ENCODE measurements around the gene CD177. TPM values are rescaled to one million over a fixed set of nuclear protein-coding genes. Genes with fewer than 3 reads are reported as not detected.

The CD177 gene
- total and polyA plus RNA-seq, 2 donors (not counting 3 experiments of a cell fraction or from before 2014, with no cell fraction given), result 0.18 TPM; not detected in 1

DNA sequence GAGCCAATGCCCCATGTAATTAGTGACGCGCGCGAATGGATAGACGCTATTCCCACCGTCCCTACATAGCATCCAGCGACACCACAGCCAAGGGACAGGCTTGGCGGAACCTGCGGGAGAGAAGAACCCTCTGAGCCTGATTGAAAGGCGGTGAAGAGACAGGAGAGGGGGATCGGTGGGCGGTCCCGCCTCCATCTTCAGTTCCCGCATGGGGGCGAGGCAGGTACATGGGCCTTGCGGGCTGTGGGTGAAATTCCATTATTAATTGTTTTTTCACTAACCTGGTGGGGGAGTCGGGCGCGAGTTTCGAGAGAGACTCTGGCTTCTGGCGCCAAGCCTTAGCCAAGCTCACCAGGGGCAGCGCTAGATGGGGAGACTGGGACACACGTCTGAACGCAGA is 52.8 kb downstream of the CD177 start:
- Histone ChIP-seq H3K79me2 (ENCODE audit: control insufficient read depth, insufficient read depth, low read length) (no peaks in the 10 kb centered on the region), H3K27ac (ENCODE audit: insufficient read depth, low read depth, low read length) (no peak overlapping the region), H3K4me3 (replicated peaks in 1 of 3; ENCODE audit: insufficient read depth in 1 of 3, low read depth in 1 of 3, low read length in 3 of 3) (no peak overlapping the region), H3K9me3 (replicated peaks; ENCODE audit: control insufficient read depth, insufficient read depth, low read length) (no peaks in the 10 kb centered on the region), H2AFZ (ENCODE audit: low read depth, low read length) (no peak overlapping the region), H4K20me1 (replicated peaks; ENCODE audit: control insufficient read depth, extremely low read depth, insufficient read depth, low read length) (no peaks in the 10 kb centered on the region), H3K36me3 (ENCODE audit: control insufficient read depth in 2 of 2, extremely low read depth in 1 of 2, insufficient read depth in 2 of 2, low read length in 2 of 2) (no peaks in the 10 kb centered on the region), H3K9me1 (replicated peaks; ENCODE audit: control insufficient read depth, extremely low read depth, insufficient read depth, low read length) (no peaks in the 10 kb centered on the region), H3K4me1 (ENCODE audit: control insufficient read depth, extremely low read depth, insufficient read depth, low read length) (no peaks in the 10 kb centered on the region), H3K27me3 (ENCODE audit: control insufficient read depth in 2 of 2, insufficient read depth in 2 of 2, low read length in 2 of 2) (no peaks in the 10 kb centered on the region), H3K9ac (replicated peaks; ENCODE audit: extremely low read depth, insufficient read depth, low read length) (no peak overlapping the region), H3K4me2 (ENCODE audit: insufficient read depth, low read length) (no peak overlapping the region)
- dilution Hi-C loops (cut with MboI; ENCODE audit: extremely low pct_ligation_motif_present, low sequenced_read_pairs), result no loop called here
- no TSS peak for BruUV-seq (replicated peaks)
- ChIA-PET CTCF (no interaction called here), POLR2A (no interaction called here)
- TF ChIP-seq JUN (IDR thresholded peaks at IDR 0.05; ENCODE audit: borderline replicate concordance, insufficient read depth, insufficient read length, low read depth) (no peak), FOS (IDR thresholded peaks at IDR 0.05; ENCODE audit: borderline replicate concordance, insufficient read depth, low read length) (no peak), POLR2A (IDR thresholded peaks at IDR 0.05; ENCODE audit: low read depth, low read length) (no peak), EZH2 (IDR thresholded peaks at IDR 0.05; ENCODE audit: borderline replicate concordance, low read depth, low read length, severe bottlenecking) (no peak), POLR2AphosphoS5 (IDR thresholded peaks at IDR 0.05; ENCODE audit: insufficient read depth, low read depth, low read length) (no peak), MYC (IDR thresholded peaks at IDR 0.05; ENCODE audit: low read depth, low read length) (no peak), GATA2 (IDR thresholded peaks at IDR 0.05; ENCODE audit: insufficient read depth, insufficient read length, low read depth, low read length) (no peak)
- TF ChIP-seq, protein P1, sequence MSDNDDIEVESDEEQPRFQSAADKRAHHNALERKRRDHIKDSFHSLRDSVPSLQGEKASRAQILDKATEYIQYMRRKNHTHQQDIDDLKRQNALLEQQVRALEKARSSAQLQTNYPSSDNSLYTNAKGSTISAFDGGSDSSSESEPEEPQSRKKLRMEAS (IDR thresholded peaks at IDR 0.05; ENCODE audit: insufficient read depth, insufficient read length), result no peak
- TF ChIP-seq, protein P2, sequence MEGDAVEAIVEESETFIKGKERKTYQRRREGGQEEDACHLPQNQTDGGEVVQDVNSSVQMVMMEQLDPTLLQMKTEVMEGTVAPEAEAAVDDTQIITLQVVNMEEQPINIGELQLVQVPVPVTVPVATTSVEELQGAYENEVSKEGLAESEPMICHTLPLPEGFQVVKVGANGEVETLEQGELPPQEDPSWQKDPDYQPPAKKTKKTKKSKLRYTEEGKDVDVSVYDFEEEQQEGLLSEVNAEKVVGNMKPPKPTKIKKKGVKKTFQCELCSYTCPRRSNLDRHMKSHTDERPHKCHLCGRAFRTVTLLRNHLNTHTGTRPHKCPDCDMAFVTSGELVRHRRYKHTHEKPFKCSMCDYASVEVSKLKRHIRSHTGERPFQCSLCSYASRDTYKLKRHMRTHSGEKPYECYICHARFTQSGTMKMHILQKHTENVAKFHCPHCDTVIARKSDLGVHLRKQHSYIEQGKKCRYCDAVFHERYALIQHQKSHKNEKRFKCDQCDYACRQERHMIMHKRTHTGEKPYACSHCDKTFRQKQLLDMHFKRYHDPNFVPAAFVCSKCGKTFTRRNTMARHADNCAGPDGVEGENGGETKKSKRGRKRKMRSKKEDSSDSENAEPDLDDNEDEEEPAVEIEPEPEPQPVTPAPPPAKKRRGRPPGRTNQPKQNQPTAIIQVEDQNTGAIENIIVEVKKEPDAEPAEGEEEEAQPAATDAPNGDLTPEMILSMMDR (IDR thresholded peaks at IDR 0.05; ENCODE audit: extremely low read depth in 1 of 2, insufficient read depth in 1 of 2, low read depth in 1 of 2, low read length in 2 of 2), result no peak
- DNase-seq (ENCODE audit: low read depth, low spot score) (no peak), FAIRE-seq (no peak)
- intact Hi-C loops (cut with micrococcal nuclease), result no loop called here
